Esophagus squamous epithelium (tissue), 5 donors: Measurements from ENCODE around the gene KRTAP10-1. TPM values are rescaled to one million over a fixed set of nuclear protein-coding genes. Genes with fewer than 3 reads are reported as not detected.
"Not testable (repeated sequence)": the region's sequence is repeated elsewhere in the genome, so short reads cannot be mapped to it uniquely, and the experiment has no call there.

Experiments used
- DNase-seq: peaks from one replicate; lab custom pipeline; 2025; lab: John Stamatoyannopoulos, UW
- H3K27ac ChIP-seq, 4 donors: fragments of 200-600 bp; sonication (generic); one replicate each; pipeline ENCODE4 v1.5.1; 2016 to 2019; ENCODE audit warnings: mild to moderate bottlenecking in 1 of 4
- H3K27me3 ChIP-seq, 4 donors: fragments of 200-600 bp; sonication (generic); 1 replicate in 3 of 4; 2 replicates in 1 of 4; pipeline versions ENCODE4 v1.5.1 to v1.6.0; 2017 to 2021; ENCODE audit warnings: antibody characterized with exemption in 1 of 4
- H3K36me3 ChIP-seq, 3 donors: fragments of 200-600 bp; sonication (generic); one replicate each; pipeline ENCODE4 v1.5.1; 2016 to 2019
- H3K4me1 ChIP-seq, 3 donors: fragments of 200-600 bp; sonication (generic); one replicate each; pipeline ENCODE4 v1.5.1; 2017 to 2019
- H3K4me3 ChIP-seq, 4 donors: fragments of 200-600 bp; sonication (generic); 1 replicate in 3 of 4; 2 replicates in 1 of 4; pipeline ENCODE4 v1.5.1; 2016 to 2019; ENCODE audit warnings: mild to moderate bottlenecking in 2 of 4, moderate library complexity in 1 of 4
- H3K9me3 ChIP-seq, 3 donors: fragments of 200-600 bp; sonication (generic); one replicate each; pipeline ENCODE4 v1.5.1; 2016 to 2019
- POLR2A ChIP-seq, 4 donors: fragments of 450-650 bp; IDR thresholded peaks; one replicate each; pipeline ENCODE4 v1.6.1; 2017; ENCODE audit warnings: antibody characterized with exemption in 4 of 4, mild to moderate bottlenecking in 4 of 4, moderate library complexity in 3 of 4
- WGBS, 2 donors: methylation state at CpG; one replicate each; pipeline ENCODE4 v1.1.5; 2018; 5-methylcytosine and 5-hydroxymethylcytosine counted together
- intact Hi-C: fragments of 100-400 bp; cut with DNase I; formaldehyde crosslinking; loops from one replicate; pipeline ENCODE4 v1.15.0; 2022
- total RNA-seq, 4 donors: library from RNA; depleted of rRNA; stranded (reverse); fragments of >200 nt; gene quantifications; one replicate each; pipeline ENCODE4 v1.1.0, GENCODE V29; 2016
- TF ChIP-seq, protein P1 (sequence below), 6 experiments: fragments of 450-650 bp in 4 of 6; fragments of 200-600 bp in 2 of 6; sonication (generic) in 2 of 6; IDR thresholded peaks; one replicate each; pipeline ENCODE4 v1.5.1; 2016 to 2019; ENCODE audit warnings: antibody characterized with exemption in 6 of 6, mild to moderate bottlenecking in 4 of 6, moderate library complexity in 4 of 6
- donor health status: DM: yes; HTN: yes; CAD: no.

KRTAP10-1 gene
- total RNA-seq, 4 donors from 2014 or later: not detected

DNA sequence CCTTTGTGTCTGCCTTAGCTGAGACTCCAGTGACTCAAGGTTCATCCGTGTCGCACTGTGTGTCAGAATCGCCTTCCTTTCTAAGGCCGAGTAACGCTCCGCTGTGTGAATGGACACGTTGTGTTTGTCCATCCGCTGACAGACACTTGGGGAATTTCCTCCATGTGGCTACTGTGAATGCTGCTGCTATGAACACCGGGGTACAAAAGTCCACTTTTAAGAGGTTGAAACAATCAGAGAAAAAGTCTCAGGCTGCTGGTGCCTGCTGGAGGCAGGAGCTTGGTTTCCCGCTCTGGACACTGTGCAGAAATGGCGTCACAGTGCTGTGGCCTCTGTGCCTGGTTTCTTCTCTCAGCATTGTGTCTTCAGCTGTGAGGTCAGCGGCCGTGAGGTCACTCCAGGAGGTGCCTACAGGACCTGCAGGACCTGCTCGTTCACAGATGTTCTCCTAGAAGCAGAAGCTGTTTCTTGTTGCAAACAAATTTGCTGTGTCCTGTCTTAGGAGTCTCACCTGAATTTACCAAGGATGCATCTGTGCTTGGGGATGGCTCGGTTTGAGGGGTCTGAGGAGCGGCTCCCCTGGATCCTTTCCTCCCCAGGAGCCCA, 34.2 kb downstream of the KRTAP10-1 start:
- Histone ChIP-seq H3K27ac (no peak overlapping the region), H3K27me3 (peaks cover 0 to 71% (median 2%) of the 10 kb centered on the region in 4 donors), H3K9me3 (no peaks in the 10 kb centered on the region), H3K4me1 (peaks cover 0 to 14% (median 0%) of the 10 kb centered on the region in 3 donors), H3K36me3 (no peaks in the 10 kb centered on the region), H3K4me3 (no peak overlapping the region)
- WGBS, 2 donors: 59 to 88% methylated on average over 4 to 14 of the region's 16 CpGs
- TF ChIP-seq POLR2A (IDR thresholded peaks at IDR 0.05): no peak
- TF ChIP-seq, protein P1, sequence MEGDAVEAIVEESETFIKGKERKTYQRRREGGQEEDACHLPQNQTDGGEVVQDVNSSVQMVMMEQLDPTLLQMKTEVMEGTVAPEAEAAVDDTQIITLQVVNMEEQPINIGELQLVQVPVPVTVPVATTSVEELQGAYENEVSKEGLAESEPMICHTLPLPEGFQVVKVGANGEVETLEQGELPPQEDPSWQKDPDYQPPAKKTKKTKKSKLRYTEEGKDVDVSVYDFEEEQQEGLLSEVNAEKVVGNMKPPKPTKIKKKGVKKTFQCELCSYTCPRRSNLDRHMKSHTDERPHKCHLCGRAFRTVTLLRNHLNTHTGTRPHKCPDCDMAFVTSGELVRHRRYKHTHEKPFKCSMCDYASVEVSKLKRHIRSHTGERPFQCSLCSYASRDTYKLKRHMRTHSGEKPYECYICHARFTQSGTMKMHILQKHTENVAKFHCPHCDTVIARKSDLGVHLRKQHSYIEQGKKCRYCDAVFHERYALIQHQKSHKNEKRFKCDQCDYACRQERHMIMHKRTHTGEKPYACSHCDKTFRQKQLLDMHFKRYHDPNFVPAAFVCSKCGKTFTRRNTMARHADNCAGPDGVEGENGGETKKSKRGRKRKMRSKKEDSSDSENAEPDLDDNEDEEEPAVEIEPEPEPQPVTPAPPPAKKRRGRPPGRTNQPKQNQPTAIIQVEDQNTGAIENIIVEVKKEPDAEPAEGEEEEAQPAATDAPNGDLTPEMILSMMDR (IDR thresholded peaks at IDR 0.05): no peak
- intact Hi-C loops: no loop called here
- no peak for DNase-seq

DNA sequence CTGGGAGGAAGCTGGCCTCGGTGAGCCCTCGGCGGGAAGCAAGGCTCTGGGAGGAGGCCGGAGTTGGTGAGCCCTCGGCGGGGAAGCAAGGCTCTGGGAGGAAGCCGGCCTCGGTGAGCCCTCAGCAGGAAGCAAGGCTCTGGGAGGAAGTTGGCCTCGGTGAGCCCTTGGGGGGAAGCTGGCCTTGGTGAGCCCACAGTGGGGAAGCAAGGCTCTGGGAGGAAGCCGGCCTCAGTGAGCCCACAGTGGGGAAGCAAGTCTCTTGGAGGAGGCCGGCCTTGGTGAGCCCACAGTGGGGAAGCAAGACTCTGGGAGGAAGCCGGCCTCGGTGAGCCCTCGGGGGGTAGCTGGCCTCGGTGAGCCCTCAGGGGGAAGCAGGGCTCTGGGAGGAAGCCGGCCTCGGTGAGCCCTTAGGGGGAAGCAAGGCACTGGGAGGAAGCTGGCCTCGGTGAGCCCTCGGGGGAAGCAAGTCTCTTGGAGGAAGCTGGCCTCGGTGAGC, 36.0 kb downstream of the KRTAP10-1 start:
- Histone ChIP-seq H3K27me3 (peaks cover 0 to 70% (median 2%) of the 10 kb centered on the region in 4 donors), H3K27ac (no peak overlapping the region), H3K9me3 (no peaks in the 10 kb centered on the region), H3K4me3 (no peak overlapping the region), H3K4me1 (no peaks in the 10 kb centered on the region), H3K36me3 (no peaks in the 10 kb centered on the region)
- TF ChIP-seq, protein P1 (IDR thresholded peaks at IDR 0.05): no peak
- TF ChIP-seq POLR2A (IDR thresholded peaks at IDR 0.05): no peak
- no peak for DNase-seq
- 68 to 94% methylated on average over 7 to 10 of the region's 20 CpGs for WGBS, 2 donors
- intact Hi-C loops: no loop called here

DNA sequence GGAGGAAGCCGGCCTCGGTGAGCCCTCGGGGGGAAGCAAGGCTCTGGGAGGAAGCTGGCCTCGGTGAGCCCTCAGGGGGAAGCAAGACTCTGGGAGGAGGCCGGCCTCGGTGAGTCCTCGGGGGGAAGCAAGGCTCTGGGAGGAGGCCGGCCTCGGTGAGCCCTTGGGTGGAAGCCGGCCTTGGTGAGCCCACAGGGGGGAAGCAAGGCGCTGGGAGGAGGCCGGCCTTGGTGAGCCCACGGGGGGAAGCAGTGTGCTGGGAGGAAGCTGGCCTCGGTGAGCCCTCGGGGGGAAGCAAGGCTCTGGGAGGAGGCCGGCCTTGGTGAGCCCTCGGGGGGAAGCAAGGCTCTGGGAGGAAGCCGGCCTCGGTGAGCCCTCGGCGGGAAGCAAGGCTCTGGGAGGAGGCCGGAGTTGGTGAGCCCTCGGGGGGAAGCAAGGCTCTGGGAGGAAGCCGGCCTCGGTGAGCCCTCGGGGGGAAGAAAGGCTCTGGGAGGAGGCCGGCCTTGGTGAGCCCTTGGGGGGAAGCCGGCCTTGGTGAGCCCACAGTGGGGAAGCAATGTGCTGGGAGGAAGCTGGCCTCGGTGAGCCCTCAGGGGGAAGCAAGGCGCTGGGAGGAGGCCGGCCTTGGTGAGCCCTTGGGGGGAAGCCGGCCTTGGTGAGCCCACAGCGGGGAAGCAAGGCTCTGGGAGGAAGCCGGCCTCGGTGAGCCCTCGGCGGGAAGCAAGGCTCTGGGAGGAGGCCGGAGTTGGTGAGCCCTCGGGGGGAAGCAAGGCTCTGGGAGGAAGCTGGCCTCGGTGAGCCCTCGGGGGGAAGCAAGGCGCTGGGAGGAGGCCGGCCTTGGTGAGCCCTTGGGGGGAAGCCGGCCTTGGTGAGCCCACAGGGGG, 36.7 kb downstream of the KRTAP10-1 start:
- H3K4me1 ChIP-seq, H3K27ac ChIP-seq, H3K9me3 ChIP-seq, H3K36me3 ChIP-seq, DNase-seq, intact Hi-C loops, H3K4me3 ChIP-seq: not testable (repeated sequence)
- peaks cover 0 to 70% (median 2%) of the 10 kb centered on the region in 4 donors for H3K27me3 ChIP-seq
- 63 to 78% methylated on average over 15 to 18 of the region's 44 CpGs for WGBS, 2 donors

DNA sequence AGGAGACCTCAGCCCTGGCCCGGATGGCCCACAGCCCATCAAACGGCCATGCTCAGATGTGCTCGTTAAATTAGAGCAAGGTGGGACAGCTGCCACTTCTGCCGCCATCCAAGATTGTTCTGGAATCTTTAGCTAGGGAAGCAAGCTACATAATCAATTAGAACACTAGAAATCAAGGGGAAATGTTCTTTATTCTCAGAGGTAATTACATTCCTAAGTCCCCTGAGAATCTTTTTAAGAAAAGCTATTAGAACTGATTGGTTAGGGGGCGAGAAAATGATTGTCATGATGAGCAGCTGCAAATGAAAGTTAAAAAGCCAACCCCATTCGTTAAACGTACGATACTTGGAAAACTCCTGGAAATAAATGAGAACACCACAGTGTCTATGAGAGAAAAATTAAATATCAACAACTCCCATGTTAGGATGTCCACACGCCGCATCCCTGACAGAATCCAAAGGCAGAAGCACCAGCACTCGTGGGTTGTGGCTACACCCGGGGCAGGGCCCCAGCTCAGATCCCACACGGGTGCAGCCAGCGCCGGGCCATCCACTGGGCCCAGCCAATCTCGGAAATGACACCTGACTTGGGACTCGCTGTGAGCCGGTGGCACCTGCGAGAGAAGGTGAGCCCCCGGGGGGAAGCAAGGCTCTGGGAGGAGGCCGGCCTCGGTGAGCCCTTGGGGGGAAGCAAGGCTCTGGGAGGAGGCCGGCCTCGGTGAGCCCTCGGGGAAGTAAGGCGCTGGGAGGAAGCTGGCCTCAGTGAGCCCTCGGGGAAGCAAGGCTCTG, 37.6 kb downstream of the KRTAP10-1 start:
- peaks cover 0 to 69% (median 2%) of the 10 kb centered on the region in 4 donors for H3K27me3 ChIP-seq
- no peak for TF ChIP-seq POLR2A (IDR thresholded peaks at IDR 0.05)
- TF ChIP-seq, protein P1 (IDR thresholded peaks at IDR 0.05): no peak
- H3K9me3 ChIP-seq: no peaks in the 10 kb centered on the region
- intact Hi-C loops: no loop called here
- H3K4me1 ChIP-seq: peaks cover 0 to 9% (median 0%) of the 10 kb centered on the region in 3 donors
- no peak overlapping the region for H3K4me3 ChIP-seq
- H3K36me3 ChIP-seq: no peaks in the 10 kb centered on the region
- H3K27ac ChIP-seq: no peak overlapping the region
- 87 to 89% methylated on average over 19 of the region's 27 CpGs for WGBS, 2 donors
- no peak for DNase-seq

DNA sequence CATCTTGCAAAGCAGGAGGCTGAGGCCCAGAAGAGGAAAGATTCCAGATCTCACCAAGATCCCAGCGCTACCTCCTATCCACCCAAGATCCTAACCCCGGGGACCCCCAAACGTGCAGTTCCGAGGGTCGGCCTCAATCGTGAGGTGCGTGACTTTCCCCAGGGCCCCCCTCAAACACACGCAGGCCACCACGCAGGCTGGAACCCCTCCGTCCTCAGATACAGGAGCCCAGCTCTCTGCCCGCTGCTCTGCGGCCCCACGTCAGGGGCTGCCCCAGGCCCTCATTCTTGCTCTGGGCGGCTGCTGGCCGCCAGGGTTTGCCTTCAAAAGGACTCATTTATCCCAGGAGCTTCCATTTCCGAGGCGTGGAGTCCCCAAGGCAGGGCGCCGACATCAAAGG, 39.9 kb downstream of the KRTAP10-1 start:
- no peaks in the 10 kb centered on the region for H3K9me3 ChIP-seq
- H3K4me3 ChIP-seq: no peak overlapping the region
- H3K4me1 ChIP-seq: peaks cover 0 to 20% (median 0%) of the 10 kb centered on the region in 3 donors
- 47 to 59% methylated on average over 7 to 12 of the region's 19 CpGs for WGBS, 2 donors
- no peak for DNase-seq
- intact Hi-C loops: no loop called here
- H3K27me3 ChIP-seq: peaks cover 0 to 74% (median 2%) of the 10 kb centered on the region in 4 donors
- no peak overlapping the region for H3K27ac ChIP-seq
- TF ChIP-seq, protein P1 (IDR thresholded peaks at IDR 0.05): no peak
- TF ChIP-seq POLR2A (IDR thresholded peaks at IDR 0.05): no peak
- no peaks in the 10 kb centered on the region for H3K36me3 ChIP-seq
